Measurements from ENCODE around the gene LAMC2.

DNA sequence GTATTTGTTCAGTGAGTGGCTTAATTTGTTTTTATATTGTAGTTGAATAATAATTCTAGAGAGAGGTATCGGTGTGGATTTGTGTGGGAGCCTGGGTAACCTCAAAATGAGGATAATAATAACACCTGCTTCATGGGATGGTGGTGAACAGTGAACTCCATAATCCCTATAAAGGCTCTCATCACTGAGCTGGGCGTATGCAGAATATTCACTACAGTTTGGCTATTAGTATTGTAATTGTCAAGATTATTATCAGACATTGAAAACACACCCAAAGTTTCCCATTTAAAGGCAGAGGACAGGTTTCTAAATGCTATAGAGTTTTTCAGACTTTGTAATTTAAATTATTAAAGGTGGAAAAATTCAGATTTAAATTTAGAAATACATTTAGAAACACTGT is 7.0 kb upstream of the LAMC2 start:
- TF ChIP-seq, protein P1, sequence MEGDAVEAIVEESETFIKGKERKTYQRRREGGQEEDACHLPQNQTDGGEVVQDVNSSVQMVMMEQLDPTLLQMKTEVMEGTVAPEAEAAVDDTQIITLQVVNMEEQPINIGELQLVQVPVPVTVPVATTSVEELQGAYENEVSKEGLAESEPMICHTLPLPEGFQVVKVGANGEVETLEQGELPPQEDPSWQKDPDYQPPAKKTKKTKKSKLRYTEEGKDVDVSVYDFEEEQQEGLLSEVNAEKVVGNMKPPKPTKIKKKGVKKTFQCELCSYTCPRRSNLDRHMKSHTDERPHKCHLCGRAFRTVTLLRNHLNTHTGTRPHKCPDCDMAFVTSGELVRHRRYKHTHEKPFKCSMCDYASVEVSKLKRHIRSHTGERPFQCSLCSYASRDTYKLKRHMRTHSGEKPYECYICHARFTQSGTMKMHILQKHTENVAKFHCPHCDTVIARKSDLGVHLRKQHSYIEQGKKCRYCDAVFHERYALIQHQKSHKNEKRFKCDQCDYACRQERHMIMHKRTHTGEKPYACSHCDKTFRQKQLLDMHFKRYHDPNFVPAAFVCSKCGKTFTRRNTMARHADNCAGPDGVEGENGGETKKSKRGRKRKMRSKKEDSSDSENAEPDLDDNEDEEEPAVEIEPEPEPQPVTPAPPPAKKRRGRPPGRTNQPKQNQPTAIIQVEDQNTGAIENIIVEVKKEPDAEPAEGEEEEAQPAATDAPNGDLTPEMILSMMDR (IDR thresholded peaks at IDR 0.05; ENCODE audit: low read length), result no peak
- no peak for TF ChIP-seq EZH2 (optimal IDR thresholded peaks at IDR 0.05; ENCODE audit: low read depth, low read length)
- no peak for TF ChIP-seq EZH2phosphoT487 (IDR thresholded peaks at IDR 0.05; ENCODE audit: low read length)

Data from MM.1S (cell line).